SU-DHL-6 (cell line): ENCODE measurements around the gene DAP3.

Experiments used
- H2AFZ ChIP-seq: fragments of 200-600 bp; sonication (generic); 2 replicates; pipeline ENCODE4 v1.6.1; 2014; ENCODE audit warnings: low read depth, mild to moderate bottlenecking, moderate library complexity, mixed read lengths, antibody characterized with exemption, low read length; ENCODE audit not compliant: severe bottlenecking
- H3F3A ChIP-seq: fragments of 200-600 bp; shearing (Covaris generic); 2 replicates; pipeline ENCODE4 v1.6.0; 2016; ENCODE audit warnings: antibody characterized with exemption, mild to moderate bottlenecking; ENCODE audit not compliant: insufficient read depth
- H3K27ac ChIP-seq: fragments of 200-600 bp; sonication (generic); 2 replicates; pipeline ENCODE4 v1.5.1; 2016; ENCODE audit warnings: low read depth, mild to moderate bottlenecking, low read length, moderate library complexity, mixed read lengths
- H3K27me3 ChIP-seq: fragments of 200-600 bp; sonication (generic), shearing (Covaris generic); 2 replicates; pipeline ENCODE4 v1.6.0; 2014; ENCODE audit warnings: mild to moderate bottlenecking, low read length
- H3K36me3 ChIP-seq: fragments of 200-600 bp; sonication (generic); 2 replicates; pipeline ENCODE4 v1.6.1; 2014; ENCODE audit warnings: mild to moderate bottlenecking, low read length, mixed read lengths
- H3K4me2 ChIP-seq: fragments of 300-600, 200-600 bp; shearing (Covaris generic), sonication (generic); 2 replicates; pipeline ENCODE4 v1.6.0; 2014; ENCODE audit warnings: low read length, low read depth, mild to moderate bottlenecking; ENCODE audit not compliant: poor library complexity, severe bottlenecking
- H3K4me3 ChIP-seq: fragments of 200-600 bp; sonication (generic); 2 replicates; pipeline ENCODE4 v1.5.1; 2014; ENCODE audit warnings: antibody characterized with exemption, low read length, mild to moderate bottlenecking, mixed read lengths; ENCODE audit not compliant: insufficient read depth, poor library complexity, severe bottlenecking
- H3K79me2 ChIP-seq: fragments of 200-600 bp; sonication (generic); 2 replicates; pipeline ENCODE4 v1.6.1; 2014; ENCODE audit warnings: mild to moderate bottlenecking, low read length, moderate library complexity; ENCODE audit not compliant: insufficient read depth
- H3K9ac ChIP-seq: fragments of 200-600 bp; sonication (generic); 2 replicates; pipeline ENCODE4 v1.7.0; 2014; ENCODE audit warnings: mild to moderate bottlenecking, low read length
- H3K9me2 ChIP-seq: fragments of 200-600 bp; sonication (generic); replicated peaks from 2 replicates; pipeline ENCODE4 v1.6.1; 2014; ENCODE audit warnings: low read length; ENCODE audit not compliant: insufficient read depth
- H3K9me3 ChIP-seq: fragments of 200-600 bp; sonication (generic); 2 replicates; pipeline ENCODE4 v1.6.1; 2014; ENCODE audit warnings: low read length, mixed read lengths; ENCODE audit not compliant: insufficient read depth
- H4K20me1 ChIP-seq: fragments of 200-600 bp; sonication (generic); 2 replicates; pipeline ENCODE4 v1.6.1; 2014; ENCODE audit warnings: low read depth, mild to moderate bottlenecking, antibody characterized with exemption, low read length, moderate library complexity, mixed read lengths
- EZH2phosphoT487 ChIP-seq: fragments of 200-600 bp; sonication (generic), shearing (Covaris generic); conservative IDR thresholded peaks from 2 replicates; pipeline ENCODE4 v1.6.1; 2018; ENCODE audit warnings: mild to moderate bottlenecking, antibody characterized with exemption, low read length, moderate library complexity, mixed read lengths
- TF ChIP-seq, protein P1 (sequence below): fragments of 200-600 bp; sonication (generic); IDR thresholded peaks from one replicate; pipeline ENCODE4 v1.5.1; 2017; ENCODE audit warnings: antibody characterized with exemption, mild to moderate bottlenecking, low read length, moderate library complexity; ENCODE audit not compliant: insufficient read depth, poor library complexity, severe bottlenecking

The DAP3 gene

DNA sequence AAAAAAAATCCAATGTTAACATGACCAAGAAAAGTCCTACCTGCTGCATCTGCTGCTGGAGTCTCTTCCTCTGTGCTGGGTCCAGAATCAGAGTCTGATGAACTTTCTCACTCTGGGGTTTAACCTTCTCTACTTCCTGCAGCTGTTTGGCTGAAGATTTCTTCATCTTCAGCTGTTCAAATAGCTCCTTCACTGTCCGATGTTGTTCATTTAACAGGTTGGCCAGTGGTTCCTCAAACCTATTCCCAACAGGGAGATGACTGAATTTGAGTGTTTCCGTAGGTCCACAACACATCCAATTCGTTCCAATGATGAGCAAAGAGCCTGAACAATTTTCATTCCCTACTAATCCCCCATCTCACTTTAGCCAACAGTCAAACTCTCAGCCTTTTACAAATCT, 88.7 kb downstream of the DAP3 start:
- H2AFZ ChIP-seq, result no peak overlapping the region
- H3K9me3 ChIP-seq, result no peaks in the 10 kb centered on the region
- TF ChIP-seq, protein P1, sequence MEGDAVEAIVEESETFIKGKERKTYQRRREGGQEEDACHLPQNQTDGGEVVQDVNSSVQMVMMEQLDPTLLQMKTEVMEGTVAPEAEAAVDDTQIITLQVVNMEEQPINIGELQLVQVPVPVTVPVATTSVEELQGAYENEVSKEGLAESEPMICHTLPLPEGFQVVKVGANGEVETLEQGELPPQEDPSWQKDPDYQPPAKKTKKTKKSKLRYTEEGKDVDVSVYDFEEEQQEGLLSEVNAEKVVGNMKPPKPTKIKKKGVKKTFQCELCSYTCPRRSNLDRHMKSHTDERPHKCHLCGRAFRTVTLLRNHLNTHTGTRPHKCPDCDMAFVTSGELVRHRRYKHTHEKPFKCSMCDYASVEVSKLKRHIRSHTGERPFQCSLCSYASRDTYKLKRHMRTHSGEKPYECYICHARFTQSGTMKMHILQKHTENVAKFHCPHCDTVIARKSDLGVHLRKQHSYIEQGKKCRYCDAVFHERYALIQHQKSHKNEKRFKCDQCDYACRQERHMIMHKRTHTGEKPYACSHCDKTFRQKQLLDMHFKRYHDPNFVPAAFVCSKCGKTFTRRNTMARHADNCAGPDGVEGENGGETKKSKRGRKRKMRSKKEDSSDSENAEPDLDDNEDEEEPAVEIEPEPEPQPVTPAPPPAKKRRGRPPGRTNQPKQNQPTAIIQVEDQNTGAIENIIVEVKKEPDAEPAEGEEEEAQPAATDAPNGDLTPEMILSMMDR, result no peak
- no peak for TF ChIP-seq EZH2phosphoT487
- peaks cover 5% of the 10 kb centered on the region; the same call in 1 of the 2 replicates for H3K36me3 ChIP-seq
- no peak overlapping the region for H3K4me2 ChIP-seq
- H3K27me3 ChIP-seq, result no peaks in the 10 kb centered on the region
- H3K27ac ChIP-seq, result no peak overlapping the region
- no peaks in the 10 kb centered on the region for H4K20me1 ChIP-seq
- H3K9me2 ChIP-seq, result no peaks in the 10 kb centered on the region
- H3K4me3 ChIP-seq, result no peak overlapping the region
- no peaks in the 10 kb centered on the region for H3K79me2 ChIP-seq
- no peak overlapping the region for H3K9ac ChIP-seq
- no peaks in the 10 kb centered on the region for H3F3A ChIP-seq
